WTC11 (cell line): ENCODE data around the gene SLC23A1. TPM values are rescaled to one million over a fixed set of nuclear protein-coding genes. Genes with fewer than 3 reads are reported as not detected.
"Not testable (repeated sequence)": the region's sequence is repeated elsewhere in the genome, so short reads cannot be mapped to it uniquely, and the experiment has no call there.

Experiments used
- ATAC-seq: fragments of 200-7000 bp; cut with Tn5 transposase; 2 replicates; pipeline ENCODE4 v1.10.0; 2021; ENCODE audit warnings: mild to moderate bottlenecking, moderate library complexity
- CTCF ChIA-PET: fragments of 300-600 bp; sonication (Branson Sonifier 250); formaldehyde crosslinking; loops from one replicate; lab custom pipeline; 2021; ENCODE audit warnings: antibody characterized with exemption; lab: Charles Lee
- POLR2A ChIA-PET: fragments of 350-600 bp; sonication (Branson Sonifier 250); formaldehyde crosslinking; loops from one replicate; lab custom pipeline; 2021; ENCODE audit warnings: antibody characterized with exemption; lab: Charles Lee
- DNase-seq: peaks from one replicate; pipeline ENCODE4 v3.0.0; 2021; ENCODE audit warnings: low spot score
- H3K27ac Mint-ChIP-seq: 2 replicates; pipeline ENCODE4 v1.8.0; 2021; ENCODE audit warnings: mixed read lengths
- H3K27me3 Mint-ChIP-seq: 2 replicates; pipeline ENCODE4 v1.8.0; 2021; ENCODE audit warnings: low read depth, mild to moderate bottlenecking, moderate library complexity, mixed read lengths
- H3K36me3 Mint-ChIP-seq: 2 replicates; pipeline ENCODE4 v1.8.0; 2021; ENCODE audit warnings: mixed read lengths
- H3K4me1 Mint-ChIP-seq: 2 replicates; pipeline ENCODE4 v1.8.0; 2022; ENCODE audit warnings: mixed read lengths
- H3K4me3 Mint-ChIP-seq: 2 replicates; pipeline ENCODE4 v1.8.0; 2021; ENCODE audit warnings: mild to moderate bottlenecking, moderate library complexity, mixed read lengths
- H3K9me3 Mint-ChIP-seq: 2 replicates; pipeline ENCODE4 v1.8.0; 2021; ENCODE audit warnings: mixed read lengths
- ATF1 ChIP-seq: sonication (generic); formaldehyde crosslinking; IDR thresholded peaks from 2 replicates; pipeline ENCODE4 v1.8.1; 2023; ENCODE audit warnings: mild to moderate bottlenecking, moderate library complexity, missing genetic modification reagents
- CBFB ChIP-seq: sonication (generic); formaldehyde crosslinking; IDR thresholded peaks from 2 replicates; pipeline ENCODE4 v1.8.1; 2022; ENCODE audit warnings: mild to moderate bottlenecking, low read depth, missing genetic modification reagents
- GABPB1 ChIP-seq: sonication (generic); formaldehyde crosslinking; IDR thresholded peaks from 2 replicates; pipeline ENCODE4 v1.8.1; 2023; ENCODE audit warnings: mild to moderate bottlenecking, missing genetic modification reagents
- GRHL2 ChIP-seq: fragments of 250-450 bp; sonication (Bioruptor Pico); IDR thresholded peaks from 2 replicates; pipeline ENCODE4 v1.8.0; 2022; ENCODE audit warnings: mild to moderate bottlenecking, moderate library complexity; ENCODE audit not compliant: insufficient replicate concordance, severe bottlenecking
- JUN ChIP-seq: sonication (generic); formaldehyde crosslinking; IDR thresholded peaks from 2 replicates; pipeline ENCODE4 v1.8.0; 2023; ENCODE audit warnings: mild to moderate bottlenecking, missing genetic modification reagents
- KAT7 ChIP-seq: sonication (generic); formaldehyde crosslinking; IDR thresholded peaks from 2 replicates; pipeline ENCODE4 v1.8.1; 2023; ENCODE audit warnings: missing genetic modification reagents, mild to moderate bottlenecking, borderline replicate concordance
- NR2C2 ChIP-seq: sonication (generic); formaldehyde crosslinking; IDR thresholded peaks from 2 replicates; pipeline ENCODE4 v1.8.0; 2022; ENCODE audit warnings: mild to moderate bottlenecking, missing genetic modification reagents
- NR3C1 ChIP-seq: sonication (generic); formaldehyde crosslinking; conservative IDR thresholded peaks from 2 replicates; pipeline ENCODE4 v1.8.1; 2023; ENCODE audit warnings: low read depth, mild to moderate bottlenecking, missing genetic modification reagents
- SP1 ChIP-seq: sonication (generic); formaldehyde crosslinking; conservative IDR thresholded peaks from 2 replicates; pipeline ENCODE4 v1.8.1; 2022; ENCODE audit warnings: missing genetic modification reagents
- TP53 ChIP-seq: sonication (generic); formaldehyde crosslinking; IDR thresholded peaks from 2 replicates; pipeline ENCODE4 v1.8.1; 2023; ENCODE audit warnings: mild to moderate bottlenecking, missing genetic modification reagents
- ZNF121 ChIP-seq: sonication (generic); formaldehyde crosslinking; IDR thresholded peaks from 2 replicates; pipeline ENCODE4 v1.8.0; 2023; ENCODE audit warnings: missing genetic modification reagents
- ZNF423 ChIP-seq: fragments of 250-450 bp; sonication (Bioruptor Pico); IDR thresholded peaks from 2 replicates; pipeline ENCODE4 v2.1.2; 2022; ENCODE audit warnings: mild to moderate bottlenecking, moderate library complexity
- total RNA-seq: library from RNA; stranded (reverse); gene quantifications from 3 replicates; pipeline ENCODE4 v1.2.3, GENCODE V29; 2021

The SLC23A1 gene
- total RNA-seq, 1 experiment from 2014 or later = not detected

- no peak for TF ChIP-seq TP53 (CRISPR knock-in tag)
- no peak for TF ChIP-seq JUN (CRISPR knock-in tag)
These were observed 31.6 kb upstream of the SLC23A1 start (continued) for GRCh38 chr5:139414581-139415130.

DNA sequence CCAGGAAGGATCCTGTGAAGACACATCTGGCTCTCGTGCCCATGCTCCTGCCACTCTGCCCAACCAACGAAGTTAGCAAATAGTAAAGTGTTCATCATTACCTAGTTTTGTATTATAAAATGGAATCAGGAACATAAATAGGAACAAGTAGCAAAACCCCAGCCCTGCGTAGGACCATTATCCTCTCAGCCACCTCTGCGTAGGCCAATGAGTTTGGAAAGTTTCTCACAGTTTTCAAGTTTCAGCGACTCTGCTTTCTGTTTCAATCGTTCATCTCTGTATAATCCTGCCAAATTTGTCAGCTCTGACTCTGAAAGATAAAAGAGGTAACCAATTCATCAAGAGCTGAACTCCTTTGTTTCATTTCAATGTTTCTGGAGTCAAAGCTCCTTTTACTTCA is 30.9 kb upstream of the SLC23A1 start:
- ATAC-seq (no peak), DNase-seq (no peak)
- Mint-ChIP-seq H3K4me1 (no peaks in the 10 kb centered on the region), H3K36me3 (peaks cover 12% of the 10 kb centered on the region), H3K27ac (no peak overlapping the region), H3K4me3 (no peak overlapping the region)
- CTCF ChIA-PET = interaction anchor here (0.9 kb wide), 1 partner anchor 11 kb away, joined by 3 read pairs; no protein-coding TSS in a partner anchor
- POLR2A ChIA-PET = no interaction called here
- TF ChIP-seq GRHL2 (CRISPR knock-in tag) = no peak
- TF ChIP-seq, all 79 proteins: peak for 0
- Mint-ChIP-seq H3K9me3 (no peaks in the 10 kb centered on the region), H3K27me3 (no peaks in the 10 kb centered on the region; the same call in 1 of the 2 replicates)

GRCh38 chr5:139413153-139413552 is 30.1 kb upstream of the SLC23A1 start:
- CTCF ChIA-PET = no interaction called here
- peaks cover 4% of the 10 kb centered on the region; the same call in 1 of the 2 replicates for H3K36me3 Mint-ChIP-seq
- POLR2A ChIA-PET = no interaction called here

DNA sequence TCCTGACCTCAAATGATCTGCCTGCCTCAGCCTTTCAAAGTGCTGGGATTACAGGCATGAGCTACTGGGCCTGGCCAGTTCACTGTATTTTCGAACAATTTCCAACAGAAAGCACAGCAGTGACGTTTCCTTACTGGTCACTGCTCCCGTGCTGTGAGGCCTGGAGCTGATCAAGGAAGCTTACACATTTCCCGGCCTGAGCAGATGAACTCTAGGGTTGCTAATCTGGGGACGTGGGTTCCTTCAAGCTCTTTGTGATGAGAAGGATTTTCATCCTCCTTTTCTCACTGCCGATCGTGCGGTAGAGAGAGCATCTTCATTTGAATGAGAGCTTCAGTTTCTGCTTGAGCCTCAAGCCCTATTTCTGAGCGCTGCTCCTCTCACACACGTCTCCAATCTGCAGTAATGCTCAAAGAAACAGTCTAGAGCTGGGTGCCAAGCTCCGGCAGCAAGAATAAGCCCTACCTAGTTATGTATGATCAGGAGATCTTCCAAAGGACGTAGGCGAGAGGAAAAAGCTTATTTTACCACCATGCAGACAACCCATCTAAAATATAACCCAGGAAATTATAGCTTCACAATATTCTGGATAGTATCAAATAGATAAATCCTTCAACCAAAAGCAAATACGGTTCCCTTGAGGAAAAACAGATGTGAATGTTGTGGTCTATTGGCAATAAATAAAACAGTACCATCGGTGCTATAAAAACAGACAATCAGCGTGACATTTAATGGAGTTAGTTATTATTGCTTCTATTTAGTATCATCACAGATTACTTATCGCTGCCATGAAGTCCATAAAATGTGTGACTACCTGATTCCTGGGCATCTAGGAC is 28.1 kb upstream of the SLC23A1 start:
- H3K4me3 Mint-ChIP-seq = no peak overlapping the region
- ChIA-PET CTCF (interaction anchor here (0.6 to 1.7 kb wide), 5 partner anchors 8 to 172 kb away, joined by 3 to 7 read pairs (median 6); no protein-coding TSS in a partner anchor), POLR2A (no interaction called here)
- no peak for TF ChIP-seq ZNF423 (CRISPR knock-in tag)
- no peak for TF ChIP-seq GABPB1
- TF ChIP-seq KAT7 (CRISPR knock-in tag) = no peak
- no peak for TF ChIP-seq NR2C2 (CRISPR knock-in tag)
- ATAC-seq (no peak), DNase-seq (no peak)
- H3K27ac Mint-ChIP-seq = no peak overlapping the region; the same call in 1 of the 2 replicates
- H3K9me3 Mint-ChIP-seq = no peaks in the 10 kb centered on the region
- no peaks in the 10 kb centered on the region for H3K4me1 Mint-ChIP-seq
- peaks cover 4% of the 10 kb centered on the region; the same call in 1 of the 2 replicates for H3K36me3 Mint-ChIP-seq
- no peaks in the 10 kb centered on the region for H3K27me3 Mint-ChIP-seq

More at GRCh38 chr5:139413153-139413552, 30.1 kb upstream of the SLC23A1 start:
- Mint-ChIP-seq H3K27me3 (no peaks in the 10 kb centered on the region), H3K9me3 (no peaks in the 10 kb centered on the region), H3K27ac (no peak overlapping the region), H3K4me3 (no peak overlapping the region), H3K4me1 (no peaks in the 10 kb centered on the region)
- DNase-seq (no peak), ATAC-seq (no peak)
- TF ChIP-seq SP1 (CRISPR knock-in tag) = no peak
- TF ChIP-seq CBFB (CRISPR knock-in tag) = no peak
- TF ChIP-seq NR3C1 (CRISPR knock-in tag) = no peak

DNA sequence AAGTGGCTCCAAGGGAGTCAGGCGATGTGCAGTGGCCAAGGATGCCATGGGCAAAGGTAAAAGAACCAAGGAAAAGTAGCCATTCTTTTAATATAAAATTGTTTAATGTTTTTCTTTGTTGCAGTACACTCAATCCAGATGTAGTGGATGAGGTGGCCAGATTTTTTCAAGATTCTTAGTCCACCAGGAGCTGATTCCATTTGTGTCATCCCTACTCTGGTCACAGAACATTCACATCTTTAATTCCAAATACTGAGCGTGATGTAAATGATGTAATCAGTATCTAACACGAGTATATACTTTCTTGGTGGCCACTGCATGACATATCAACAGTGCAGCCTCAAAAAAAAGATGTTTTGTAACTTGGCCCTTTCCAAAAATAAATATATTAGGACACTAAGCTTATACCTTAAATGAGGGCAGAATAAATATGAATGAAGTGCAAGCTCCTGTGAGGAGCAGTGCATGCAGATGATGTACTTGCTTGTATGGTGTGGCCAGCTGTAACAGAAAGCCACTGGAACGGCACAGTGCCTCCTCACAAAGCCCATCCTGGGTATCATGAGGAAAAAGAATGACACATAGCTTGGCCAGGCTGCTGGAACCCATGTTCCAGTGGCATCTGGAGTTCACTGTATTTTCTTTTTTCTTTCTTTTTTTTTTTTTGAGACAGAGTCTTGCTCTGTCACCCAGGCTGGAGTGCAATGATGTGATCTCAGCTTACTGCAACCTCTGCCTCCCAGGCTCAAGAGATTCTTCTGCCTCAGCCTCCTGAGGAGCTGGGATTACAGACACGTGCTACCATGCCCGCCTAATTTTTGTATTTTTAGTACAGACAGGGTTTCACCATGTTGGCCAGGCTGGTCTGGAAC is 27.3 kb upstream of the SLC23A1 start:
- Mint-ChIP-seq H3K9me3 (no peaks in the 10 kb centered on the region), H3K4me1 (no peaks in the 10 kb centered on the region), H3K27me3 (no peaks in the 10 kb centered on the region), H3K36me3 (peaks cover 4% of the 10 kb centered on the region; the same call in 1 of the 2 replicates), H3K4me3 (no peak overlapping the region)
- CTCF ChIA-PET = interaction anchor here (0.8 to 1.7 kb wide), 4 partner anchors 8 to 103 kb away, joined by 3 to 7 read pairs (median 5); no protein-coding TSS in a partner anchor
- no peak for DNase-seq
- POLR2A ChIA-PET = no interaction called here
- no peak for TF ChIP-seq ZNF121 (CRISPR knock-in tag)
- no peak for TF ChIP-seq GRHL2 (CRISPR knock-in tag)
- TF ChIP-seq ATF1 = no peak
- TF ChIP-seq, all 79 proteins: peak for 0
- no peak overlapping the region for H3K27ac Mint-ChIP-seq
- no peak for ATAC-seq

DNA sequence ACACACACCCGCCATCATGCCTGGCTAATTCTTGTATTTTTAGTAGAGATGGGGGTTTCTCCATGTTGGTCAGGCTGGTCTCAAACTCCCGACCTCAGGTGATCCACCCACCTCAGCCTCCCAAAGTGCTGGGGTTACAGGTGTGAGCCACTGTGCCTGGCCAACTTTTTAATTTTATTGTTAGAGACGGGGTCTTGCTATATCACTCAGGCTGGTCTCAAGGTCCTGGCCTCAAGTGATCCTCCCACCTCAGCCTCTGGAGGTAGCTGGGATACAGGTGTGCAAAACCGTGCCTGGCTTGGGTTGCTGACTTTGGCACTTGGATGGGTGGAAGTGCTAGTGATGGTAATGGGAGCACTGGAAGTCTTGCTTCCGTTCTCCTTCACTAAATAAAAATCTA is 26.0 kb upstream of the SLC23A1 start:
- DNase-seq, H3K27ac Mint-ChIP-seq, H3K36me3 Mint-ChIP-seq, H3K4me1 Mint-ChIP-seq, ATAC-seq, H3K9me3 Mint-ChIP-seq, POLR2A ChIA-PET, H3K4me3 Mint-ChIP-seq, CTCF ChIA-PET, H3K27me3 Mint-ChIP-seq: not testable (repeated sequence)
